Measurements from ENCODE around the gene JMJD8.

The JMJD8 gene, protein sequence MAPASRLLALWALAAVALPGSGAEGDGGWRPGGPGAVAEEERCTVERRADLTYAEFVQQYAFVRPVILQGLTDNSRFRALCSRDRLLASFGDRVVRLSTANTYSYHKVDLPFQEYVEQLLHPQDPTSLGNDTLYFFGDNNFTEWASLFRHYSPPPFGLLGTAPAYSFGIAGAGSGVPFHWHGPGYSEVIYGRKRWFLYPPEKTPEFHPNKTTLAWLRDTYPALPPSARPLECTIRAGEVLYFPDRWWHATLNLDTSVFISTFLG

DNA sequence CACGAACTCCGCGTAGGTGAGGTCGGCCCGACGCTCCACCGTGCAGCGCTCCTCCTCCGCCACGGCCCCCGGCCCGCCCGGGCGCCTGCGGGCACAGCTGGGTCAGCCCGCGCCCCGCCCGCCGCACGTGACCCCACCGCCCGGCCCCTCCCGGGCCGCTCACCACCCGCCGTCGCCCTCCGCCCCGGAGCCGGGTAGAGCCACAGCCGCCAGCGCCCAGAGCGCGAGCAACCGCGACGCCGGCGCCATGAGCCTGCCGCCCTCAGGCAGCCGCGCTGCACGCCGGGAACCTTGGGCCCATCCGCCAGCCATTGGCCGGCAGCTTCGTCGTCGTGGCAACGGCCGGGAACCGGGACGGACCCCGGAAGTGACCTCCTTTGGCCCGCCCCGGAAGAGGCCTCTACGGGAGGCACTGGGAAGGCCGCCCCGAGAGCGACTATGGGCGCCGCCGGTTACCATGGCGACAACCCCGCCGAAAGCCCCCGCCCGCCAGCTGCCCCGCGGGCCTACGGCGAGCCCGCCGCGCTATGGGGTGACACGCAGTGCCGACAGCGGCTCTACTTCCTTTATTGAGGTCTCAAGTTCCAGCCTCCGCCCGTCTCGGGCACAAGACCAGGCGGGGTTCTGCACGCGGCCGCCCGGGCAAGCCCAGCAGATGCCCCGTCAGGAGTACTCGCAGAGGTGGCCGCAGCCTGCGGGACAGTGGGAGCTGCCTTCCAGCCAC is at the start of gene JMJD8:
Gene JMJD8 (minus strand): TSS at position 264 of the 724 bp plus-strand sequence. CDS start 15 bp downstream, at position 249.
- peak; percentile 100 for DNase-seq (ENCODE audit: insufficient read length, low spot score)
- peak; percentile 97 for FAIRE-seq

GRCh38 chr16:733382-734207 is 49.5 kb upstream of the JMJD8 start:
- DNase-seq (ENCODE audit: insufficient read length, low spot score), result no peak
- FAIRE-seq, result no peak

- DNase-seq (ENCODE audit: insufficient read length, low spot score) (no peak), FAIRE-seq (no peak)
Measured at GRCh38 chr16:732936-733335, 48.8 kb upstream of the JMJD8 start.

DNA sequence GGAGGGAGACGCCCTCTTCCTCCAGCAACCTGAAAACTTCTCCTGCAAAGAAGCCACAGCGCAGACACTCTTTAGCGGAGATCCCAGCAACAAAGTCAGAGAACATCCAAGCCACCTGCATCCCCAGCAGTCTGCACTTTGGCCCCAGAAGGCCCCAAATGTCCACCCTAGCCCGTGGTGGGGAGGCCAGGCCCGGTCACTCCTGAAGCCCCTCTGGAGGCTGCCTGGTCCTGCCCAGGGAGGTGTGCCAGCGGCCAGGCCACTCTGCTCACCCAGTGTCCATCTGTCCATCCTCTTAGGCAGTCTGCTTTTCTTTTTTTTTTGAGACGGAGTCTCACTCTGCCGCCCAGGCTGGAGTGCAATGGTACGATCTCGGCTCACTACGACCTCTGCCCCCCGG is 48.2 kb upstream of the JMJD8 start:
- DNase-seq (ENCODE audit: insufficient read length, low spot score) (no peak), FAIRE-seq (no peak)

GRCh38 chr16:730666-731509 is 46.8 kb upstream of the JMJD8 start:
- FAIRE-seq (no peak), DNase-seq (ENCODE audit: insufficient read length, low spot score) (no peak)

- no peak for FAIRE-seq
- no peak for DNase-seq (ENCODE audit: insufficient read length, low spot score)
Measured at GRCh38 chr16:729768-730665, 45.9 kb upstream of the JMJD8 start.

DNA sequence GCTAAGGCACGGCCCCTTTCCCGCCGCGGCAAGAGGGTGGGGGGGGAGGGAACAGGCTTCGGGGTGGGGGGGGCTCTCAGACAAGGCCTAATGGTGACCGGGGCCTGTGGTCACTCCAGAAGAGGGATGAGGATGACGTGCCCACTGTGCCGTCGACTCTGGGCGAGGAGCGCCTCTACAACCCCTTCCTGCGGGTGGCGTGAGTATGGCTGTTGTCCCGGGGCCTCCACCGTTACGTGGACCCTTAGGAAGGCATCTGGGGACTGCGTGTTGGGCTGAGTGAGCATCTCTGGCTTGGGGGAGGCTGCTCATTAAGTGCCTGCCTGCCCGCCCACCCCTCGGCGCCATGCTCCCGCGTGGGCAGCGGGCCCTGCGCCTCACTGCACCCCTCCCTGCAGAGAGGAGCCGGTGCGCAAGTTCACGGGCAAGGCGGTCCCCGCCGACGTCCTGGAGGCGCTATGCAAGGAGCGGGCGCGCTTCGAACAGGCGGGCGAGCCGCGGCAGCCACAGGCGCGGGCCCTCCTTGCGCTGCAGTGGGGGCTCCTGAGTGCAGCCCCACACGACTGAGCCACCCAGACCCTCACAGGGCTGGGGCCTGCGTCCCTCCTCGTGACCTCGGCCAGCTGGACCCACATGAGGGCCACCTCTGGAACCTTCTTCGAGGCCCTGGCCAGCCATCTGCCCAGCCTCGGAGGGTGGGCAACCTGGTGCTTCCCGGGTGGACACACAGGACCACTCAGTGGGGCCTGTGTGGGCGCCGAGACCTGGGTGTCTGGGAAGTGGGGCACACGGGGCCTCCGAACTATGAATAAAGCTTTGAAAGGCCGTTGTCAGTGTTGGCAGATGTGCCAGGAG is 45.0 kb upstream of the JMJD8 start:
- no peak for FAIRE-seq
- DNase-seq (ENCODE audit: insufficient read length, low spot score), result no peak

- DNase-seq (ENCODE audit: insufficient read length, low spot score) (peak; percentile 91), FAIRE-seq (peak; percentile 87)
Measured at GRCh38 chr16:728131-728889, 44.2 kb upstream of the JMJD8 start.

GRCh38 chr16:727291-727977 is 43.3 kb upstream of the JMJD8 start:
- no peak for FAIRE-seq
- no peak for DNase-seq (ENCODE audit: insufficient read length, low spot score)

GRCh38 chr16:726438-727290 is 42.5 kb upstream of the JMJD8 start, which contains the start of the genes CCDC78 and HAGHL:
TSS of gene CCDC78 (minus strand) at chr16:726443. CDS start at chr16:726367, 76 bp downstream.
TSS of gene HAGHL (plus strand) at chr16:727106. CDS start at chr16:727510, 404 bp downstream.
- FAIRE-seq (peak; percentile 48), DNase-seq (ENCODE audit: insufficient read length, low spot score) (peak; percentile 90)

DNA sequence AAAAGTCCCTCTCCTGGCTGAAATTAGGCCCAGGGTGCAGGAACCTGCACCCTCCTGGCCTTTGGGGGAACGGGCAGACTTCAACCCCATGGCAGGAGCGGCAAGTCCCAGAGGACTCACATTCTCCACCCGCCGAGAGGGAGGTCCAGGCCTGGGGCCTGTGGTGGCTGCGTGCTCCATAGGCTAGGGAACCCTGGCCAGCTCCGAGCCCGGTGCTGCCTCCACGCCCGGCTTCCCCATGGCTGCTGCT is 42.0 kb upstream of the JMJD8 start:
- FAIRE-seq (no peak), DNase-seq (ENCODE audit: insufficient read length, low spot score) (no peak)

- DNase-seq (ENCODE audit: insufficient read length, low spot score) (no peak), FAIRE-seq (no peak)
Measured at GRCh38 chr16:725463-726187, 41.5 kb upstream of the JMJD8 start.

- FAIRE-seq, result no peak
- DNase-seq (ENCODE audit: insufficient read length, low spot score), result no peak
Measured at GRCh38 chr16:725041-725376, 40.9 kb upstream of the JMJD8 start.

DNA sequence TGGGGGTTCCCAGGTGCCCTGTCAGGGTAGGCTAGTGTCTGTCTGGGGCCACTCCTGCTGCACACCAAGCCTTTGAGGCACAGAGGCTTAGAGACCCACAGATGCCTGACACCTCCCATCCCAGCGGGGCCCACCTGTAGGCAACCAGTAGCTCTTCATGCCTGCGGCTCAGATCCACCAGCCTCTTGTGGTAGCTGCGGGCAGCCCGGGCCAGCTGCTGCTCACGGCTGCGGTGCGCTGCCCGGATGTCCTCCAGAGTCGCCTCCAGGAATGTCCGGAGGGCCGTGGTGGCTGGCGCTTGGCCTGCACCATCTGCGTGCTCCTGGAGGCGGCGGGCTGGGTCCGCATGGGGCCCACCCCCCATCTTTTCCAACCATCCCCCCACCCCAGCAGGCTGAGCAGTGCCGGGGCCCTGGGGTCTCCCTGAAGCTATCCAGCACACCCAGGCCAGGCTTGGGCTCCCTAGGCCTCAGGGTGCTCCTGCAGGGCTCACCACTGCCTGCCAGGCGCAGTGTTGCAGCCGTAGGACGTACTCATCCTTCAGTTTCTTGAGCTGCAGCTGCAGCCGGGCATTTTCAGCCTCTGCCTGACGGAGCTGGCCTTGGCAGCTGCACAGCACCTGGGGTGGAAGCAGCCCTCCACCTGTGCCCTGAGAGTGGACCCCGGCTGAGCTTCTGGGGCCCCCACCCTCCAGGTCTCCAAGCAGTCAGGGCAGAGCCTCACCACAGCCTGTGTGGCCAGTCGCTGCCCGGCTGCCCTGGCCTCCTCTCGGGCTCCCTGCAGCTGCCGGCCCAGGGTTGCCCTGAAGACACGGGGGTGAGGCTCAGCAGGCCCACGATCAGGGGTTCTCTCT is 40.3 kb upstream of the JMJD8 start:
- DNase-seq (ENCODE audit: insufficient read length, low spot score) (no peak), FAIRE-seq (no peak)

- FAIRE-seq, result no peak
- DNase-seq (ENCODE audit: insufficient read length, low spot score), result no peak
Measured at GRCh38 chr16:723695-724094, 39.6 kb upstream of the JMJD8 start.
